GM12878 (cell line): ENCODE data around the gene CLCNKB. TPM values are rescaled to one million over a fixed set of nuclear protein-coding genes. Genes with fewer than 3 reads are reported as not detected.
"Not testable (repeated sequence)": the region's sequence is repeated elsewhere in the genome, so short reads cannot be mapped to it uniquely, and the experiment has no call there.

Source experiments
- ATAC-seq: fragments of 200-7000 bp; cut with Tn5 transposase; 3 replicates; pipeline ENCODE4 v1.9.1; 2020; ENCODE audit warnings: mild to moderate bottlenecking, moderate library complexity
- BruUV-seq: library from RNA; stranded (reverse); fragments of 400-500 nt; replicated peaks from 2 replicates; lab custom pipeline; 2021; lab: Mats Ljungman, UMichigan
- CTCF ChIA-PET: fragments of 300-600 bp; sonication (Branson Sonifier 250); formaldehyde crosslinking; extraction: SDS; loops from one replicate; lab custom pipeline; 2021; ENCODE audit warnings: inconsistent platforms; lab: Yijun Ruan, JAX
- POLR2A ChIA-PET: fragments of 350-600 bp; formaldehyde crosslinking; extraction: SDS; loops from one replicate; lab custom pipeline; 2021; ENCODE audit warnings: inconsistent platforms; lab: Charles Lee
- RAD21 ChIA-PET: fragments of 300-600 bp; sonication (Branson Sonifier 250); formaldehyde crosslinking; loops from one replicate; lab custom pipeline; 2023; ENCODE audit warnings: antibody characterized with exemption; ENCODE audit not compliant: unreplicated experiment; lab: Charles Lee
- SMC1A ChIA-PET: fragments of 300-600 bp; sonication (Branson Sonifier 250); formaldehyde crosslinking; loops from one replicate; lab custom pipeline; 2023; ENCODE audit not compliant: unreplicated experiment, uncharacterized antibody; lab: Charles Lee
- DNase-seq: peaks from one replicate; pipeline ENCODE4 v3.0.0-alpha.2; 2011; ENCODE audit warnings: low read depth, low spot score
- FAIRE-seq: peaks from 3 replicates; lab custom pipeline; 2011; peaks lifted over from hg19 to GRCh38; lab: Jason Lieb, UNC
- H2AFZ ChIP-seq: 2 replicates; pipeline ENCODE4 v1.6.0; 2011; ENCODE audit warnings: low read depth, low read length, control low read depth; ENCODE audit not compliant: control insufficient read depth
- H3K27ac ChIP-seq: 2 replicates; pipeline ENCODE4 v1.5.1; 2011; ENCODE audit warnings: control low read depth; ENCODE audit not compliant: control insufficient read depth, insufficient read depth
- H3K27me3 ChIP-seq, 2 experiments: replicated peaks in 1 of 2; 2 replicates each; pipeline versions ENCODE4 v1.6.0 to v1.6.1; 2011; ENCODE audit warnings: low read length in 1 of 2; ENCODE audit not compliant: control insufficient read depth in 2 of 2, insufficient read depth in 2 of 2
- H3K36me3 ChIP-seq, 2 experiments: 2 replicates each; pipeline ENCODE4 v1.5.1; 2011; ENCODE audit warnings: low read length in 1 of 2; ENCODE audit not compliant: control insufficient read depth in 2 of 2, insufficient read depth in 2 of 2
- H3K4me1 ChIP-seq: 2 replicates; pipeline ENCODE4 v1.6.1; 2011; ENCODE audit warnings: mild to moderate bottlenecking, low read length, moderate library complexity, mixed read lengths; ENCODE audit not compliant: control insufficient read depth, insufficient read depth
- H3K4me2 ChIP-seq: 2 replicates; pipeline ENCODE4 v1.6.0; 2011; ENCODE audit warnings: control low read depth; ENCODE audit not compliant: control insufficient read depth, insufficient read depth
- H3K4me3 ChIP-seq: fragments of 200-600 bp; sonication (generic); 2 replicates; pipeline ENCODE4 v1.5.1; 2016
- H3K79me2 ChIP-seq: 2 replicates; pipeline ENCODE4 v1.6.0; 2011; ENCODE audit warnings: low read length; ENCODE audit not compliant: control insufficient read depth, insufficient read depth
- H3K9ac ChIP-seq: 2 replicates; pipeline ENCODE4 v1.8.0; 2011; ENCODE audit warnings: low read length, control low read depth, mixed read lengths; ENCODE audit not compliant: control insufficient read depth, insufficient read depth
- H3K9me3 ChIP-seq: replicated peaks from 3 replicates; pipeline ENCODE4 v1.5.1; 2011; ENCODE audit warnings: mild to moderate bottlenecking, low read length; ENCODE audit not compliant: control insufficient read depth, insufficient read depth
- H4K20me1 ChIP-seq: 2 replicates; pipeline ENCODE4 v1.6.0; 2011; ENCODE audit not compliant: control insufficient read depth, insufficient read depth
- EGR1 ChIP-seq, 2 experiments: IDR thresholded peaks; 1 replicate in 1 of 2; 2 replicates in 1 of 2; pipeline ENCODE4 v1.6.1; 2011 to 2012; ENCODE audit warnings: low read depth in 2 of 2, low read length in 2 of 2, borderline replicate concordance in 1 of 2, mild to moderate bottlenecking in 1 of 2, moderate library complexity in 1 of 2
- LARP7 ChIP-seq: fragments of 450-650 bp; IDR thresholded peaks from 2 replicates; pipeline ENCODE4 v1.6.1; 2017; ENCODE audit warnings: mild to moderate bottlenecking
- MEF2B ChIP-seq: fragments of 450-650 bp; IDR thresholded peaks from 2 replicates; pipeline ENCODE4 v1.6.1; 2018; ENCODE audit warnings: mild to moderate bottlenecking, moderate library complexity; ENCODE audit not compliant: partially characterized antibody, poor library complexity, severe bottlenecking
- NR2C2 ChIP-seq: IDR thresholded peaks from 2 replicates; pipeline ENCODE4 v1.6.1; 2011; ENCODE audit warnings: borderline replicate concordance, low read depth; ENCODE audit not compliant: control insufficient read depth, insufficient read length
- RAD21 ChIP-seq: IDR thresholded peaks from 2 replicates; pipeline ENCODE4 v1.6.1; 2011; ENCODE audit warnings: mild to moderate bottlenecking, low read depth, low read length, moderate library complexity; ENCODE audit not compliant: insufficient read depth
- SMAD5 ChIP-seq: IDR thresholded peaks from 2 replicates; pipeline ENCODE4 v1.6.1; 2016; ENCODE audit warnings: antibody characterized with exemption, low read depth
- TCF3 ChIP-seq: IDR thresholded peaks from 2 replicates; pipeline ENCODE4 v1.6.1; 2012; ENCODE audit warnings: low read depth, mild to moderate bottlenecking, low read length, borderline replicate concordance; ENCODE audit not compliant: insufficient read depth
- TCF7 ChIP-seq: IDR thresholded peaks from 2 replicates; pipeline ENCODE4 v1.6.1; 2014; ENCODE audit warnings: antibody characterized with exemption, borderline replicate concordance
- WGBS: methylation state at CpG from one replicate; pipeline ENCODE4 v1.1.6; 2016; ENCODE audit warnings: low lambda C conversion rate; ENCODE audit not compliant: insufficient replicate concordance, insufficient coverage; ENCODE audit errors: missing lambda C conversion rate; 5-methylcytosine and 5-hydroxymethylcytosine counted together
- in situ Hi-C: fragments of 300-500 bp; cut with MboI; formaldehyde crosslinking; loops from 9 replicates; pipeline ENCODE4 v1.14.3; 2018; ENCODE audit warnings: mixed read lengths
- intact Hi-C: fragments of 100-400 bp; cut with micrococcal nuclease; formaldehyde crosslinking; loops from one replicate; pipeline ENCODE4 v1.14.2; 2022; ENCODE audit not compliant: unreplicated experiment
- polyA plus RNA-seq, 11 experiments: library from polyadenylated mRNA; depleted of rRNA in 4 of 11; unstranded in 6 of 11; stranded (reverse) in 5 of 11; fragments of >200 nt; fragmentation: Nextera tagmentation in 4 of 11; fragmentation: Illumina TruSeq in 1 of 11; extraction: Ambion mirVana in 4 of 11; extraction: Trizol in 1 of 11; gene quantifications; 1 replicate in 1 of 11; 2 replicates in 10 of 11; pipeline versions ENCODE4 v1.2.1 to v1.2.3, GENCODE V29; 2011 to 2016; ENCODE audit warnings: inconsistent platforms in 2 of 11, missing spikeins in 2 of 11, low read depth in 1 of 11
- total RNA-seq, 4 experiments: library from RNA; depleted of rRNA in 3 of 4; stranded (reverse); fragments of >200 nt in 3 of 4; fragmentation: Illumina TruSeq in 1 of 4; extraction: Trizol in 1 of 4; gene quantifications; 2 replicates each; pipeline versions ENCODE4 v1.2.1 to v1.2.3, GENCODE V29; 2013 to 2021
- TF ChIP-seq, protein P1 (sequence below): fragments of 450-650 bp; IDR thresholded peaks from 2 replicates; pipeline ENCODE4 v1.6.1; 2016; ENCODE audit warnings: mild to moderate bottlenecking
- TF ChIP-seq, protein P2 (sequence below): IDR thresholded peaks from 2 replicates; pipeline ENCODE4 v1.6.1; 2012; ENCODE audit warnings: low read length, inconsistent platforms
- TF ChIP-seq, protein P3 (sequence below): IDR thresholded peaks from 2 replicates; pipeline ENCODE4 v1.6.1; 2011; ENCODE audit warnings: low read depth, mild to moderate bottlenecking, low read length, moderate library complexity, borderline replicate concordance; ENCODE audit errors: extremely low read depth

Gene CLCNKB
- total and polyA plus RNA-seq, 10 of the 15 experiments (the other 5 are each of a cell fraction or from before 2014, with no cell fraction given), result 0.05 TPM; not detected in 9

DNA sequence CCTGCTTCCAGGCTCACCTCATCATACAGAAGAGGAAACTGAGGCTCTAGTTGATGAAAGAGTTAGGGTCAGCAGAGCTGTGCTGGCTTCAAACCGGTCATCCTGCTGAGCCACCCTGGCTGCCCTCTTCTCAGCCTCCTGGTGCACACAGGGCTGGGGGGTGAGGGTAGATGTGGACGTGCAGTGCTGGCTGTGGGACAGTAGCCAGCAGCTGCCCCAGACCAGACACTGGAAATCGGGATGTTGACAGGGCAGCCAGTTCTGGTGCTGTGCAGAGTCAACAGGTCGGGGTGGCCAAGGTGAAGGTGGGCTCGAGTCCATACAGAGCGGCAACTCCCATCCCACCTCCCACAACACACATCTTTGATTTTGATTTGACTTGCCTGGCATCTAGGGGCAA is 23.3 kb upstream of the CLCNKB start (continued):
- TF ChIP-seq TCF7 (no peak), RAD21 (no peak)

- BruUV-seq, H3K36me3 ChIP-seq, in situ Hi-C loops, H3K9ac ChIP-seq, POLR2A ChIA-PET, ATAC-seq, H3K27me3 ChIP-seq, FAIRE-seq, H4K20me1 ChIP-seq, H3K79me2 ChIP-seq, H3K4me1 ChIP-seq, H3K9me3 ChIP-seq, H3K4me2 ChIP-seq, H2AFZ ChIP-seq, H3K27ac ChIP-seq, intact Hi-C loops, DNase-seq, H3K4me3 ChIP-seq: not testable (repeated sequence)
- 5% methylated on average over 8 of the region's 9 CpGs for WGBS
- ChIA-PET RAD21 (interaction anchor here (1.4 kb wide), 1 partner anchor 12 kb away, joined by 3 read pairs; no protein-coding TSS in a partner anchor), SMC1A (interaction anchor here (0.6 kb wide), 1 partner anchor 13 kb away, joined by 3 read pairs; no protein-coding TSS in a partner anchor), CTCF (interaction anchor here (1.0 to 6.4 kb wide), 2 partner anchors 8 to 12 kb away, joined by 3 to 36 read pairs; no protein-coding TSS in a partner anchor)
These were observed 22.7 kb upstream of the CLCNKB start for GRCh38 chr1:16020878-16021277.

- Histone ChIP-seq H3K4me2 (no peak within 1 kb of the TSS), H4K20me1 (no peaks in the 10 kb centered on the region), H3K9me3 (no peaks in the 10 kb centered on the region), H3K36me3 (no peaks in the 10 kb centered on the region), H3K4me1 (no peaks in the 10 kb centered on the region; the same call in 1 of the 2 replicates), H3K9ac (no peak within 1 kb of the TSS), H3K4me3 (no peak within 1 kb of the TSS), H3K27me3 (peaks cover 0 to 2% of the 10 kb centered on the region in 2 experiments; a peak in 2 of 4 replicates), H2AFZ (no peak within 1 kb of the TSS), H3K79me2 (no peaks in the 10 kb centered on the region), H3K27ac (no peak within 1 kb of the TSS)
- ChIA-PET SMC1A (no interaction called here), RAD21 (no interaction called here), CTCF (interaction anchor here (1.0 to 6.4 kb wide), 2 partner anchors 8 to 13 kb away, joined by 3 to 36 read pairs; no protein-coding TSS in a partner anchor), POLR2A (no interaction called here)
- intact Hi-C loops, result no loop called here
- BruUV-seq, result no TSS peak
- DNase-seq (no peak), FAIRE-seq (no peak), ATAC-seq (no peak)
- in situ Hi-C loops, result no loop called here
- 4% methylated on average over 6 of the region's 6 CpGs for WGBS
- no peak for TF ChIP-seq LARP7
- TF ChIP-seq, protein P1, sequence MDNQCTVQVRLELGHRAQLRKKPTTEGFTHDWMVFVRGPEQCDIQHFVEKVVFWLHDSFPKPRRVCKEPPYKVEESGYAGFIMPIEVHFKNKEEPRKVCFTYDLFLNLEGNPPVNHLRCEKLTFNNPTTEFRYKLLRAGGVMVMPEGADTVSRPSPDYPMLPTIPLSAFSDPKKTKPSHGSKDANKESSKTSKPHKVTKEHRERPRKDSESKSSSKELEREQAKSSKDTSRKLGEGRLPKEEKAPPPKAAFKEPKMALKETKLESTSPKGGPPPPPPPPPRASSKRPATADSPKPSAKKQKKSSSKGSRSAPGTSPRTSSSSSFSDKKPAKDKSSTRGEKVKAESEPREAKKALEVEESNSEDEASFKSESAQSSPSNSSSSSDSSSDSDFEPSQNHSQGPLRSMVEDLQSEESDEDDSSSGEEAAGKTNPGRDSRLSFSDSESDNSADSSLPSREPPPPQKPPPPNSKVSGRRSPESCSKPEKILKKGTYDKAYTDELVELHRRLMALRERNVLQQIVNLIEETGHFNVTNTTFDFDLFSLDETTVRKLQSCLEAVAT, result no peak
- no peak for TF ChIP-seq EGR1 (IDR thresholded peaks at IDR 0.05; ENCODE audit: borderline replicate concordance in 1 of 2, low read depth in 2 of 2, low read length in 2 of 2)
- TF ChIP-seq SMAD5, result no peak
- no peak for TF ChIP-seq NR2C2
- TF ChIP-seq, protein P2, sequence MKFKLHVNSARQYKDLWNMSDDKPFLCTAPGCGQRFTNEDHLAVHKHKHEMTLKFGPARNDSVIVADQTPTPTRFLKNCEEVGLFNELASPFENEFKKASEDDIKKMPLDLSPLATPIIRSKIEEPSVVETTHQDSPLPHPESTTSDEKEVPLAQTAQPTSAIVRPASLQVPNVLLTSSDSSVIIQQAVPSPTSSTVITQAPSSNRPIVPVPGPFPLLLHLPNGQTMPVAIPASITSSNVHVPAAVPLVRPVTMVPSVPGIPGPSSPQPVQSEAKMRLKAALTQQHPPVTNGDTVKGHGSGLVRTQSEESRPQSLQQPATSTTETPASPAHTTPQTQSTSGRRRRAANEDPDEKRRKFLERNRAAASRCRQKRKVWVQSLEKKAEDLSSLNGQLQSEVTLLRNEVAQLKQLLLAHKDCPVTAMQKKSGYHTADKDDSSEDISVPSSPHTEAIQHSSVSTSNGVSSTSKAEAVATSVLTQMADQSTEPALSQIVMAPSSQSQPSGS, result no peak
- TF ChIP-seq MEF2B, result no peak
- TF ChIP-seq TCF3, result no peak
- TF ChIP-seq, protein P3, sequence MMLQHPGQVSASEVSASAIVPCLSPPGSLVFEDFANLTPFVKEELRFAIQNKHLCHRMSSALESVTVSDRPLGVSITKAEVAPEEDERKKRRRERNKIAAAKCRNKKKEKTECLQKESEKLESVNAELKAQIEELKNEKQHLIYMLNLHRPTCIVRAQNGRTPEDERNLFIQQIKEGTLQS, result no peak
These were observed 21.9 kb upstream of the CLCNKB start, which contains the start of gene CLCNKA for GRCh38 chr1:16021681-16022080. TSS of gene CLCNKA (plus strand) at chr1:16022036. CDS start at chr1:16022620, 584 bp downstream.
